NCI-H2196 treated with DMSO at 0.1 percent for 48 hours (cell line): ENCODE data around the gene BORCS6.
"Not testable (repeated sequence)": the region's sequence is repeated elsewhere in the genome, so short reads cannot be mapped to it uniquely, and the experiment has no call there.

Experiments used
- DNase-seq: peaks from one replicate; lab custom pipeline; 2025; ENCODE audit not compliant: unreplicated experiment; lab: John Stamatoyannopoulos, UW

Gene BORCS6

DNA sequence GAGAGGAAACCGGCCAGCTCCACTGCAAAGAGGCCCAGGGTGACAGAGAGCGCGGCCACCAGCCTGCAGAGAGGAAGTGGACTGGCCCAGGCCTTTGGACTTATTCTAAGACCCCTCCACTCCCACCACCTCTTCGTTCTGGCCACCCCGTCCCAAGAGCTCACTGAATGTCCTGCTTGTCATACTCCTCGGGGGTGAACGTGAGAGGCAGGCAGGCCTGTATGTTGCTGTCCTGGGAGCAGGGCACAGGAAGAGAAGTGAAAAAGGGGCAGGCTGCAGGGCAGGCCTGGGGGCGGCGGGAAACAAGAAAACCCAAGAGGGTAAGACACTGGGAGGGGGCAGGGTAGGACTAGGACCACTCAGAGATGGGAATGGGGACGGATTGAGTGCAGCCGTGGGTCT is 14.2 kb downstream of the BORCS6 start:
- DNase-seq, result no peak

DNA sequence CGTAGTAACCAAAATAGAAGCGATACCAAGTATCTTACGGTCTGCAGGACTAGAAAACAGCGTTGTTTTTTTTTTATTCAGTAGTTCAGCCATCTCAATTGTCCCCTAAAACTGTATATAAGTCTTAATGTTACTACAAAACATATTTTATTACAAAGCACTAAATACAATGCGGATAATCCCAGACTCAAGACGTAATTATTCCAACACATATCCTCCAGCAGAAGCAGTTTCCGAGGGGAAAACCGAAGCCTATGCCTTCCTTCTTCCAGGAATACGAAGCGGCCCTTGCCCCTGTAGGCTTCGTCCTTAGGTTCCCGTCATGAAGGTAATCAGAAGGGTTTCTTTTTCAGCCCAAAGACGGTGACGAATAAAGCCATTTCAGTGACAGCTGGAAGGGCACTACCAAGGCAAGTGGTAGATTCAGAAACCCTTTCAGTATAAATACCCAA is 16.1 kb downstream of the BORCS6 start:
- DNase-seq, result no peak

DNA sequence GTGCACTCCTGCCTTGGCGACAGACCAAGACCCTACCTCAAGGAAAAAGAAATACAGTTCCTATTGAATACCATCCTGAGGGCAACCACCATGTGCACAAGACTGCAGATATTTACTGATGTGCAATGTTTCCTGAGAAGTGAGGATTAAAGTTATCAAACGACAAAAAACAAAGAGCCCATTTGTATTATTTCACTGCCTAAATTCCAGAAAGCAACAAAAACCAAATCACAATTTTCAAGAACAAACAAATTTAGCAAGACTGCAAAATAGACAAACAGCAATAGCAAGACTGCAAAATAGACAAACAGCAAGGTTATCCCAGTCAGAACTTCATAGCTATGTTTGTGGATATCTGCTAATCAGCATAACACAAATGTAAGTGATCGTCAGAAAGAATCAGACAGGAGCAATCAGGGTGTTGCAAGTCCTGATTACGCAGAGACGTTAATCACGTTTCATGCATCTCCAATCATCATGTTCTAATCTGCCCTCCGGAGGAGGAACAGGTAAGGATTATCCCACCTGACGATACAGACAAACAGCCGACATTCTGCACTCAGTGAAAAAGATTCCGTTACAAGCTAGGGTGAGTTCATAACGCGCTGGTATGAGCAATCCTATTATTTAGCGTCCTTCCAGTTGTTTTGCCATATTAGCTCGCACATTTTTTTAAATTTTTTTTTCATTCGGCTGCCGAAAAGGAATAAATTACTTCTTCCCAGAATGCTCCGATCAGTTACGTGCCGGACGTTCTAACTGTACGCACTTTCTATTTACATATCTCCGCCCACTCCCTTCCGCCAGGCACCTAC is 16.7 kb downstream of the BORCS6 start:
- DNase-seq, result peak; percentile 39

DNA sequence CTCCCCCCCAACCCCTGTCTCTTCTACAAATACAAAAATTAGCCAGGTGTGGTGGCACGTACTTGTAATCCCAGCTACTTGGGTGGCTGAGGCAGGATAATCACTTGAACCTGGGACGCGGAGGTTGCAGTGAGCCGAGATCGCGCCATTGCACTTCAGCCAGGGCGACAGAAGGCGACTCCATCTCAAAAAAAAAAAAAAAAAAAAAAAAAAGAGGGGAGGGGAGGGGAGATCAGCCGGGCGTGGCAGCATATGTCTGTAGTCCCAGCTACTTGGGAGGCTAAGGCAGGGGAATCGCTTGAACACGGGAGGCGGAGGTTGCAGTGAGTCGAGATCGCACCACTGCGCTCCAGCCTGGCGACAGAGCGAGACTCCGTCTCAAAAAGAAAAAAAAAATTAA is 19.8 kb downstream of the BORCS6 start:
- DNase-seq, result not testable (repeated sequence)

DNA sequence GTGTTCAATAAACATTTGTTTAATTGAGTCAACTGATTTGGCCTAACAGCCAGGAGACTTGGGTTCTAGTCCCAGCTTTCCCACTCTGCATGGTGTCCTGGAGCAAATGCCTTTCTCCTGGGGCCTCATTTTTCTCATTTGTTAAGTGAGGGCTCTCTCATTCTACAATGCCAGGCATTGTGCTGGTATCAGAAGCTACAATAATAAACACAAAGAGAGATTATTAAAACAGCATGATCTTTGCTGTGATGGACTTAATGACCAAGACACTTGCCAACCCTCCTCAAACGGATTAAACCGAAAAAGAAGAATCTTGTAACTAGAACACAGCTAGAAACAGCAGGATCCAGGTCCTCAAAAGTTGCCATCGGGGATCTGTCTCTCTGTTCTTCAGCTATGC is 22.5 kb downstream of the BORCS6 start:
- no peak for DNase-seq

DNA sequence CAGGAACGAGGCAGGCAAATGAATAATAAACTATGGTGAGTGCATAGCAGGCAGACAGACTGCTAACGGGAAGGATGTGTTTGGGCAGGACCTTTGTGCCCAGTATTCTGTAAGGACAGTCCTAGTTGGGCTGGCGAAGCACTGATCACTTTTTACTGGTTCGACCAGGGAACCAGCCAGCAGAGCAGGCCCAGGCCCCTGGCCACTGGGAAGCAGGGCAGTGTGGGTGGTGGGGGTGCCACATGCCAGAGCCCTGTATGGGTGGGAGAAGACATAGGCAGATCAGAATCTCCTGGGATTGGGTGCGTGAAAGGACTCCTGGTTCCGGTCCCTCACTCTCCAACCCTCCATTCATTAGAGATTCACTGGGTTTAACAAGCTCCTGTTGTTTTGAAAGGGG is 23.2 kb downstream of the BORCS6 start:
- DNase-seq, result no peak

DNA sequence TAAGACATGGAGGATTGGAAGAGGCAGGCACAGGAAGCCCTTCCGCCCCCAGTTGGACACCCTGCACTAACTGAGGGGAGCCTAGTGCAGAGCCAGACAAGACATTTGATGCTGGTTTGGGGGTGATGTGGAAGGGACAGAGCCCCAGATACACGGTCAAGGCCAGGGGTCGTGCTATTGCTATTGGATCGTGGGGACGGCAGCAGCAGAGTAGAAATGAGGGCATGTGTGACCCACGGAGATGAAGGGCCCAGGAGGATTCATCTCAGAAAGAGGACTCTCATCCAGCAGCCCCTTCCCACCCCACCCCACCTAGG is 25.2 kb downstream of the BORCS6 start:
- no peak for DNase-seq

DNA sequence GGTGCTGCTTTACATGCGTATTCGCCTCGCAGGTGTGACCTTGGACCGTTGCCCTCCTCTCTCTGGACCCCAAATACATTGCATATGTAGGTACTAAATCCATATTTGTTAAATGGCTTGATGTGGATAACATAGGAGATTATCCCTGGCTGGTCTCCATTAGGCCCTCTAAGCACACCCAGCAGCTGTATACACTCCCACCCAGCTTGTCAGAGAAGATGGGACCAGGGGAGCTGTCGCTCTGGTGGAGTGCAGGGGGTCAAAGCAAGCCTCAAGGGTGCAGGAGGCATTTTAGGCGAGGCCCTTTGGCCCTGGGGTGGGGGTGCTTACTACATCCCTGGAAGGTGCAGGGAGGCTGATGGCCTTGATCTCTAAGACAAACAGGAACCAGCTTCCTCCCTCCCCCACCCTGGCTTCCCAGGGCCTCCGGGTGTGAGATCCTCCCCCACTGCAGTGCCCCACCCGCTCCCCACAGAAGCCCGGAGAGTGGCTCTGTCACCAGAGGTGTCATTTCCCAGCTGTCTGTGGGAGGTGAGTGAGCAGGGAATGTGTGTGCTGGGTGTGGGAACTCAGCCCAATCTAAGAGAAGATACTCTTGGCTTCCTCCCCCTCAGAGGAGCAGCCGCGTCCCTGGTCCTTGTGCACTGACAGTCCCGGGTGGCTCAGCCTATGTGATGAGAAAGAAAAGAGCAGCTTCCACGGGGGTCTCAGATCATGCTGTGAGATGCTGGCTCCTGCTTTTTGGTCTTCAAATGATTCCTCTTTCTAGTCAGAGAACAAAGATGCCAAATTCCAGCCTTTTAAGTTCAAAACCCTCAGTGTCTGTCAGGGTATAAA is 25.8 kb downstream of the BORCS6 start:
- DNase-seq, result no peak

DNA sequence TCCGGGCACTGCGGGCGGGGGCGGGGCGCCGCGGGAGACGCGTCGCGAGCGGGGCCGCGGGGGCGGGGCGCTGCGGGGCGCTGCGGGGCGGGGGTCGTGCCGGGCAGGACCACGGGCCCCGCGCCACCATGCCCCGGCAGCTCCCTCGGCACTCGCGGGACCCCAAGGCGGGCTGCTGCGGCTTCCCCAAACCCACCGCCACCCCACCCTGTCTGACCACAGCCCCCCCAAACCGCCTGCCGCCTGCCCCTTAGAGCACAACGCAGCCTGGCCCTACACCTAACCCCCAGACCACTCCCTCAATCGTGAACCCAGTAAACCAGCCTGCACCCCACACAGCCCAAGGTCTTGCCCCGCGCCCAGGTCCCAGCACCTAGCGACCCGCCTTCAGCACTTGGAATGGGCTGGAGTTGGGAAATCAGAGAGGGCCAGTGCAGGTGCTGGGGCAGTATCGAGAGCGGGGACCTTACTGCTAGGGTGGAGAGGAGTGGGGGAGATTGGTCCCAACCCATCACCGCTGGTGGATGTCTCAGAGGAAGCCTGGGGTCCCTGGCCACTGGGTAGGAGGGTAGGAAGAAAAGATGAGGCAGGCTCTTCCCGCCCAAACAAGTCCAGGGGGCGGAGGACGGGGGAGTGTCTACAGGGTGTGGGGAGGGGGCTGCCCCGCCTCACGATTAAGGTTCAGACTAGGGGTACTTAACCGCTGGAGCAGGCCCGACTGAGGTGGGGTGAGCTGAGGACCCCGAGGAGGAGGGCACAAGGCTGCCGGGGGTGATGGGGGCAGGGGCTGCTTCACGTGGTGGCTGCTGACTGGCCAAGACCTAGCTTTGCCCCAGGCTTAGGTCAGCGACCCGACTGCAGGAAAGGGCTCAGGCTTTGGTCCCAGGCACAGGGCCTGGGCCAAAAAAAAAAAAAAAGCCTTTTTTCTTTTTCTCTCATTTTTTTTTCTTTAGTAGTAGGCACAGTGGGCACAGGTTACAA is 26.7 kb downstream of the BORCS6 start:
- no peak for DNase-seq

DNA sequence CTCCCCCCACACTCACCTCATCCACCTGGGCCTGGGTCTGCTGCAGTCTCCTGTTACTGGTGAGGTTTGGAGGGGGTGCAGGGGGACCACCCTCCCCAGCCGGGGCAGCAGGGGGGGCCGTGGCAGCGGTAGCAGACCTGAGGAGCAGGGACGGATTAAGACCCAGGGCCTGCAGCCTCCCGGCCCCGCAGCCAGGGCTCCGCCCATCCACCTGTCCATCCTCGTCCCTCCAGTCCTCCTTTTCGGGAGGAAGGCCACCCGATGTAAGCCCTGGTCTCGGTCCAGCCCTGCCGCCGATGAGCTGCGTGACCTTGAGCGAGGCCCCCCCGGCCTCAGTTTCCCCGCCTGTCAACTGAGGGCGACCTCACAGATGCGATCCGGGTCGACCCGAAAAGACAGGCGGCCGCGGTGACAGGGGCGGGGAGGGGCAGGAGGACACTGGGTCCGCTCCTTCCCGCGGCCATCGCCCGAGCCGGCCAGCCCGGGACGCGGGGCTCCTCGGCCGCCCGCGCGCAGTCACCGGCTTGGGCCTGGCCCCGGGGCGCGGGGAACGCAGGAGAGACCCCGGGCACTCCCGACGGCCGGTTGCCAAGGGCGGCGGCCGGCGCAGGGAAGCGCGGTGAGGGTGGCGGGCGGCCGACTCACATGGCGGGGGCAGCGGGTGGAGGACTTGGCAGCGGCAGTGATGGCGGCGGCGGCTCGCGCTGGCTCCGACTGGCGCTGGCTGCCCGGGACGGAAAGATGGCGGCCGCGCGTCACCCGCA is 27.6 kb downstream of the BORCS6 start, which contains the start of gene VAMP2:
VAMP2 (minus strand) TSS at position 716 of the 764 bp plus-strand sequence; CDS start at position 647, 69 bp downstream.
- peak; percentile 24 for DNase-seq

DNA sequence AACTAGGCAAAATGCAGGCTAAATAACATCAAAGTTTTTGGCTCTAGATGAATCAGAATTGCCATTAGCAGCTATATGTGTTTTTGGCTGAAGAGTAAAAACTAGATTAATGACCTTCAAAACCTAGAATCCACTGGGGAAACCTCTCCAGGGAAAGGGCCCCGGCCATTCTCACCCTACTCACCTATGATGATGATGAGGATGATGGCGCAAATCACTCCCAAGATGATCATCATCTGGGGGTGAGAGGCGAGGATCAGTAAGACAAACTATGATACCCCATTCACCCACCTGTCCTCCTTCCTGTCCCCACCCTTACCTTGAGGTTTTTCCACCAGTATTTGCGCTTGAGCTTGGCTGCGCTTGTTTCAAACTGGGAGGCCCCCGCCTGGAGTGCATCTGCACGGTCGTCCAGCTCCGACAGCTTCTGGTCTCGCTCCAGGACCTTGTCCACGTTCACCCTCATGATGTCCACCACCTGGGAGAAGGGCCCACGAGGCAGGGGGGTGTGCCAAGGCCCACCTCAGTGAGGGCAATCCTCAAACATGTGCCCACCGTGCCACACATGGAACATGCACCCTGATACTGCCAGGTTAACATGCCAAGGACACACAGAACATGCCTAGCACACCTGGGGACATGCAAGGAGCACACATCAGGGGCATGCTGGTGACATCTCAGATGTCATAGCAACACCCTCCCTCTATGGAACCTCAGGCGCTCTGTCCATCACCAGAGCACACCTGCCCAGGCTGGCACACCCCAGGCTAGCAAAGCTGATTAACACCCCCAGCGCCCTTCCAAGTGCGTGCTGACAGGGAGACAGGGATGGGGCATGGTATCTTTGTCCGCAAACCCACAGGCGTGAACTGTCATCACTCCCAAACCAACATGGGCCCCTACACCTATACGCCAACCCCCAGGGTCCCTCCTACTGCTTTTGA is 28.4 kb downstream of the BORCS6 start:
- no peak for DNase-seq

DNA sequence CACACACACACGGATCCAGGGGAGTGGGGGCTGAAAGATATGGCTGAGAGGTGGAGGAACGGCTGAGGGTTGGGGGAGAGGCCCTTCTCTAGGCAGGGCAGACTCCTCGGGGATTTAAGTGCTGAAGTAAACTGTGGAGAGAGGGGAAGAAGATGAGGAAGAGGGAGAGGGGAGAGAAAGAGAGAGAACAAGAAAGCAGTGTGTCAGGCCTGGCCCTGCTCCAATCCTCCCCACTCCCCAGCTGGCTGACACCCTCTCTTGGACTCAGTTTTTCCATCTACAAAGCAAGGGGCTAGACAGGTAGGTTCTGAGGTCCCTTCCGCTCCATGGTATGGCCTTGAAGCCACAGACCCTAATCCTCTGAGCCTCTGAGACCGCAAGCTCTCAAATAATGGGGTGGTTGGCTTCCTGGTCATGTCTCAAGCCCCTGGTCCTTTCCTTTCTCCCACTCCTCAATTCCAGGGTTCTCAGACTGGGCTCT is 29.2 kb downstream of the BORCS6 start:
- no peak for DNase-seq

DNA sequence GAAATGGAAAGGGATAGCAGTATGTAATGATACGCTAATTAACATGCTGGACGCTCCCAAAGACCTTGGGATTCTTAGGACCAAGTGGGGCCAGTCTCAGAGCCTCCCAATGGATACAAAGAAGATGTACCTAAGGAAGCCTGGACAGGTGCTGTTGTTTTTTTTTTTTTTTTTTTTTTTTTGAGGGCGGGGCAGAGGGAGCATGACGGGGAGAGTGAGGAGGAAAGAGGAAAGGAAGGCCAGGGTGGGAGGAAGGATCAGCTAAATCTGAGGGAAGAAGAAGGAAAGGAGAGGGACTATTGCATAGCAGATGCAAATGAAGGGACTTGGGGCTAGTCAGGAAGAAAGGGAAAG is 29.8 kb downstream of the BORCS6 start:
- DNase-seq, result no peak

DNA sequence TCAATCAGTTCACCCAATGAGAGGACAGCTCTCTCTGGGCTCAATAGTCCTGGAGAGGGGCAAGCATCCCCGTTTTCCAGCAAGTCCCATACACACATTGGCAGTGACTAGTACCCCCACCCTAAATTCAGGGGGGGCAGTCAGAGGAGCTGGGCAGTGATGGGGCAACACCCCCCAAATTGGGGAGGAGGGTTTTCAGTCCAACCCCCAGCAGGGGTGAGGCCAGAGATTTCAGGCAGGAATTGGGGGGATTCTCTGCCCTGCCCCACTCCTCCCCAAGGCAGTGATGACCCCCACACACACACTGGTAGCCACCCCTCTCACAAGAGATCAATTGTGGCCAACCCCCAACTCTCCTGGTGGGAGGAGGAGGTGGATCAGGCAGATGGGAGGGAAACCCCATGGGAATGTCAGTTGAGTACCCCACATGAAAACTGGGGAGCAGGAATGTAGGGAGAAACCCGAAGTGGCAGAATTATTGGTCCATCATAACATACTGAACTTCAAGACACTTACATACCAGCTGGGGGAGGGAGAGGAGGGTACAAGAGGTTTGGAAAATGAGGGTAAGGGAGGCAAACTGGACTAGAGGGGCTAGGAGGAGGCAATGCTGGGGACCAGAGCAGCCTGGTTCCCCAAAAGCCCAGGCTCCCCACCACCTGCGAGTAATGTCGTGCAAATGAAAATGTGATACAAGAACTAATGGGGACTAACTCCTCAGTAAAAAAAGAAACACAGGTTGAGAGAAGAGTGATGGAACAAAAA is 30.3 kb downstream of the BORCS6 start:
- no peak for DNase-seq

DNA sequence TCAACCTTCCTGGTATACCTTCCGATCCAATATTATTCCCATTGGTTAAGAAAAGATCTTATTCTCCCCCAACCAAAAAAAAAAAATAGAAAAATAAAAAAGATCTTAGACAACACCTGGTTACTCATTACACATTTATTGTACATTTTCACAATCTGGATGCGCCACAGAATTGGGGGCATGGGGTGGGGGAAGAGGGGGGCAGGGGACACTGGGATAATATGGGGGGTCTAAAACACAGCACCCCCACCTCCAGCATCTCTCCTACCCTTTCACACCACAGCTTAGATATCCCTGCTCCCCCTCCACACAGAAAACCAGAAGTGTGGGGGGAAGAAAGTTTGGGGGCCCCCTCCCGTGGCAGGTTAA is 31.0 kb downstream of the BORCS6 start:
- no peak for DNase-seq

DNA sequence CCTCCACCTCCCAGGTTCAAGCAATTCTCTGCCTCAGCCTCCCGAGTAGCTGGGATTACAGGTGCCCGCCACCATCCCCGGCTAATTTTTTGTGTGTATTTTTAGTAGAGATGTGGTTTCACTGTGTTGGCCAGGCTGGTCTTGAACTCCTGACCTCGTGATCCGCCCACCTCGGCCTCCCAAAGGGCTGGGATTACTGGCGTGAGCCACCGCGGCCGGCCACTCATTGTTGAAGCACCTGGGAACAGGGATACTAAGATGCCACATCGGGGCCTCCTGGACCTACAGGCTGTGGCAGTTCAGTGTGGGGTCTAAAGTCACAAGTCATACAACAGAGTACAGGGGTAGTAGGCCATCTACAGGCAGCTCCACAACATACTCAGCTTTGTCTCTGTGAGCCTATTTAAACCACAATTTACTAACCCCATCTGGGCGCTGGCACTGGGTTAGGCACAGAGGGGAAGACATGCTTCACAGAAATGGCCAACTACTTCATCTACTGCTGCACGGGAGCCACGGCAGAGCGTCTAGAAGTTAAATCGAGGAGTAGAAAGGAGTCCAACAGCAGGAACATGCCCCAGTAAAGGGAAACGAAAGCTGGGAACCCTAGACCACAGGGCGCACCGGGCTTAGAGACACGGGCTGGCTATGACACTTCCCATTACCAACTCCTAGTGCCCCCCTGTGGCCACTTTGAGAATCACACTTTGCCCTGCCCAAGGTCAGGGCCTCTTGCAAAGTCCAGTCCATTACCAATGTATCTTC is 31.5 kb downstream of the BORCS6 start:
- peak; percentile 37 for DNase-seq

DNA sequence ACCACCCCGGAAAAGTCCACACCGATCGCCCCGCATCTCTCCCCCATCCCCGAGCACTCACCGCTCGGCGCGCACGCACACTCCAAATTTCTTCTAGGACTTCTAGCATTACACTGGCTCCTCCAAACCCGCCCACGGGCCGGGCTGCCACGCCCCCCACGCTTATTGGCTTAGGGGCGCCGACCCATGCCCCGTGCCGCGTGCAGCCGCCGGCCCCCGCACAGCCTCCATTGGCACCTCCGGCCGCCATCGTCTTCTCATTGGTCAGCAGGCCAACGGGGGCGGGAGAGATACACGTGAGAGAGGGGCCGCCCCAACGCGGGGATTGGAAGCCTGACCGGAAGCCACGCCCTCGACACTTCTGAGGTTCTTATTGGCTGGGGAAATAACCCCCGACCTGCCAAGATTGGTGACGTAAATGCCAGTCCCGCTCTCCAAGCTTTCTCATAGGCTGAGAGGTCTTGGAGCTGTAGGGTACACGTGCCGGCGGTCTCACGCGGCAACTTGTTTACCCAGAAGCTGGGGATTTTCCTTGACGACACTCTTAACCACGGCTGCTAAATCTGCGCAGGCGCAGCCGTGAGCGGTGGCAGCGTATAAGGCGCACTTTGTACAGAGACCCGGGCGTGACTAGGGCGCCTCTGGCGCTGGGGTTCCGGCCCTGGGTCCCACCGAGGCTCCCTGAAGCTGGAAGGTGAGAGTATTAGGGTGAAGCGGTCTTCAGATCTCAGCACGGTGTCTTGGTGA is 33.6 kb downstream of the BORCS6 start:
- peak; percentile 93 for DNase-seq
